Measurements from ENCODE around the gene LTA. TPM values are rescaled to one million over a fixed set of nuclear protein-coding genes. Genes with fewer than 3 reads are reported as not detected.
A peak's percentile ranks its signal among the peaks of the same experiment; 100 is the strongest.

The LTA gene
- polyA plus RNA-seq, 3 donors = 0.26 to 0.28 TPM; not detected in 1

GRCh38 chr6:31607317-31607716, 35.2 kb downstream of the LTA start:
- 100% methylated on average over 1 of the region's 1 CpG for WGBS (ENCODE audit: insufficient coverage)
- Histone ChIP-seq H3K9ac (ENCODE audit: insufficient read depth, low read length, poor library complexity, severe bottlenecking) (no peak overlapping the region), H4K20me1 (ENCODE audit: insufficient read depth, low read length) (no peaks in the 10 kb centered on the region), H3K36me3 (replicated peaks in 1 of 2; ENCODE audit: control insufficient read depth in 1 of 2, insufficient read depth in 2 of 2, low read length in 2 of 2) (no peaks in the 10 kb centered on the region), H3K4me1 (ENCODE audit: control insufficient read depth in 1 of 2, insufficient read depth in 2 of 2, low read length in 2 of 2) (peaks cover 3 to 7% of the 10 kb centered on the region in 2 donors), H3K9me3 (replicated peaks in 1 of 2; ENCODE audit: control insufficient read depth in 1 of 2, insufficient read depth in 1 of 2, low read length in 2 of 2) (no peaks in the 10 kb centered on the region), H3K4me3 (replicated peaks in 1 of 3; ENCODE audit: low read depth in 2 of 3, low read length in 3 of 3) (no peak overlapping the region), H2AFZ (ENCODE audit: insufficient read depth, low read depth, low read length, poor library complexity, severe bottlenecking) (no peak overlapping the region), H3K27me3 (ENCODE audit: control insufficient read depth in 2 of 2, insufficient read depth in 2 of 2, low read length in 2 of 2) (no peaks in the 10 kb centered on the region), H3K4me2 (replicated peaks; ENCODE audit: extremely low read depth, low read length, poor library complexity, severe bottlenecking) (no peak overlapping the region), H3K79me2 (ENCODE audit: insufficient read depth, low read length) (no peaks in the 10 kb centered on the region), H3K27ac (ENCODE audit: low read depth in 1 of 2, low read length in 2 of 2) (no peak overlapping the region)
- Mint-ChIP-seq H3K9me3 (peaks cover 0 to 5% (median 0%) of the 10 kb centered on the region in 7 donors), H3K4me3 (no peak overlapping the region), H3K27me3 (ENCODE audit: low read depth in 3 of 3) (peaks cover 0 to 8% (median 0%) of the 10 kb centered on the region in 3 donors), H3K36me3 (no peaks in the 10 kb centered on the region), H3K27ac (no peak overlapping the region), H3K4me1 (peaks cover 7% of the 10 kb centered on the region)
- TF ChIP-seq CTCF (IDR thresholded peaks at IDR 0.05) = no peak
- no peak for DNase-seq
- intact Hi-C loops (cut with micrococcal nuclease) = no loop called here

- H3K4me3 Mint-ChIP-seq = no peak overlapping the region
These were observed 37.7 kb downstream of the LTA start for GRCh38 chr6:31609519-31610406.

More at GRCh38 chr6:31609519-31610406, 37.7 kb downstream of the LTA start:
- H3K27ac Mint-ChIP-seq = peak overlapping the region in 2 of 7 donors; percentile 7 to 26
- H3K27ac ChIP-seq (ENCODE audit: low read depth in 1 of 2, low read length in 2 of 2) = no peak overlapping the region
- no peaks in the 10 kb centered on the region for H3K36me3 Mint-ChIP-seq
- H3K4me1 Mint-ChIP-seq = peaks cover 21% of the 10 kb centered on the region
- peaks cover 19 to 25% of the 10 kb centered on the region in 2 donors for H3K4me1 ChIP-seq (ENCODE audit: control insufficient read depth in 1 of 2, insufficient read depth in 2 of 2, low read length in 2 of 2)
- 100% methylated on average over 1 of the region's 8 CpGs for WGBS (ENCODE audit: insufficient coverage)
- peaks cover 0 to 4% (median 0%) of the 10 kb centered on the region in 3 donors for H3K27me3 Mint-ChIP-seq (ENCODE audit: low read depth in 3 of 3)
- TF ChIP-seq CTCF (IDR thresholded peaks at IDR 0.05) = no peak
- peaks cover 0 to 5% (median 0%) of the 10 kb centered on the region in 7 donors for H3K9me3 Mint-ChIP-seq
- H4K20me1 ChIP-seq (ENCODE audit: insufficient read depth, low read length) = no peaks in the 10 kb centered on the region
- no peaks in the 10 kb centered on the region for H3K9me3 ChIP-seq (replicated peaks in 1 of 2; ENCODE audit: control insufficient read depth in 1 of 2, insufficient read depth in 1 of 2, low read length in 2 of 2)
- H3K9ac ChIP-seq (ENCODE audit: insufficient read depth, low read length, poor library complexity, severe bottlenecking) = no peak overlapping the region
- intact Hi-C loops (cut with micrococcal nuclease) = no loop called here
- H3K4me3 ChIP-seq (replicated peaks in 1 of 3; ENCODE audit: low read depth in 2 of 3, low read length in 3 of 3) = no peak overlapping the region
- no peaks in the 10 kb centered on the region for H3K27me3 ChIP-seq (ENCODE audit: control insufficient read depth in 2 of 2, insufficient read depth in 2 of 2, low read length in 2 of 2)
- DNase-seq = no peak
- H3K79me2 ChIP-seq (ENCODE audit: insufficient read depth, low read length) = peaks cover 2% of the 10 kb centered on the region
- H3K4me2 ChIP-seq (replicated peaks; ENCODE audit: extremely low read depth, low read length, poor library complexity, severe bottlenecking) = no peak overlapping the region
- no peaks in the 10 kb centered on the region for H3K36me3 ChIP-seq (replicated peaks in 1 of 2; ENCODE audit: control insufficient read depth in 1 of 2, insufficient read depth in 2 of 2, low read length in 2 of 2)
- H2AFZ ChIP-seq (ENCODE audit: insufficient read depth, low read depth, low read length, poor library complexity, severe bottlenecking) = no peak overlapping the region
